MM.1S (cell line): Measurements from ENCODE around the gene DYNLT1.

Experiments used
- CTCF ChIP-seq: fragments of 300-600 bp; sonication (generic); IDR thresholded peaks from 2 replicates; pipeline ENCODE4 v1.5.1; 2016; ENCODE audit warnings: antibody characterized with exemption, low read length, mixed read lengths
- EZH2 ChIP-seq: fragments of 300-600 bp; sonication (generic); optimal IDR thresholded peaks from 2 replicates; pipeline ENCODE3; 2017; ENCODE audit warnings: low read depth, mild to moderate bottlenecking, antibody characterized with exemption, low read length, mixed read lengths
- EZH2phosphoT487 ChIP-seq: fragments of 300-600 bp; sonication (generic); IDR thresholded peaks from 2 replicates; pipeline ENCODE4 v1.6.1; 2018; ENCODE audit warnings: antibody characterized with exemption, low read length

GRCh38 chr6:158638324-158638854 is 6.2 kb downstream of the DYNLT1 start:
- TF ChIP-seq CTCF (no peak), EZH2 (no peak), EZH2phosphoT487 (no peak)
